HG03108 (cell line): ENCODE measurements around the gene PTPRN.

Source experiments
- ATAC-seq: cut with Tn5 transposase; IDR thresholded peaks from one replicate; pipeline ENCODE4 v1.9.1; 2021; ENCODE audit warnings: moderate library complexity; ENCODE audit not compliant: unreplicated experiment

The PTPRN gene

GRCh38 chr2:219308142-219309101 lies 779 bp downstream of the PTPRN start:
- peak; percentile 52 for ATAC-seq

GRCh38 chr2:219306047-219306446 lies 3.2 kb downstream of the PTPRN start:
- ATAC-seq: no peak

GRCh38 chr2:219304223-219304622 lies 5.0 kb downstream of the PTPRN start:
- no peak for ATAC-seq

- no peak for ATAC-seq
Measured at GRCh38 chr2:219302412-219302968, 6.7 kb downstream of the PTPRN start.

- ATAC-seq: no peak
Measured at GRCh38 chr2:219300022-219300421, 9.2 kb downstream of the PTPRN start.

- no peak for ATAC-seq
Measured at GRCh38 chr2:219299372-219299760, 9.8 kb downstream of the PTPRN start.

- ATAC-seq: no peak
Measured at GRCh38 chr2:219298759-219299371, 10.3 kb downstream of the PTPRN start.

GRCh38 chr2:219297766-219298456 lies 11.3 kb downstream of the PTPRN start:
- ATAC-seq: no peak

- ATAC-seq: no peak
Measured at GRCh38 chr2:219296631-219297391, 12.4 kb downstream of the PTPRN start.

- no peak for ATAC-seq
Measured at GRCh38 chr2:219296142-219296541, 13.1 kb downstream of the PTPRN start.

GRCh38 chr2:219294356-219295351 lies 14.5 kb downstream of the PTPRN start:
- peak; percentile 85 for ATAC-seq

- no peak for ATAC-seq
Measured at GRCh38 chr2:219293736-219294231, 15.4 kb downstream of the PTPRN start.

- ATAC-seq: no peak
Measured at GRCh38 chr2:219292616-219293015, 16.6 kb downstream of the PTPRN start.

GRCh38 chr2:219291910-219292490 lies 17.2 kb downstream of the PTPRN start:
- ATAC-seq: no peak

GRCh38 chr2:219291394-219291793 lies 17.8 kb downstream of the PTPRN start:
- ATAC-seq: no peak

GRCh38 chr2:219290381-219291171 lies 18.6 kb downstream of the PTPRN start:
- ATAC-seq: no peak

- no peak for ATAC-seq
Measured at GRCh38 chr2:219289537-219290361, 19.5 kb downstream of the PTPRN start.
